ENCODE measurements around the gene PPP1R1B.
"Not testable (repeated sequence)": the region's sequence is repeated elsewhere in the genome, so short reads cannot be mapped to it uniquely, and the experiment has no call there.

PPP1R1B gene

DNA sequence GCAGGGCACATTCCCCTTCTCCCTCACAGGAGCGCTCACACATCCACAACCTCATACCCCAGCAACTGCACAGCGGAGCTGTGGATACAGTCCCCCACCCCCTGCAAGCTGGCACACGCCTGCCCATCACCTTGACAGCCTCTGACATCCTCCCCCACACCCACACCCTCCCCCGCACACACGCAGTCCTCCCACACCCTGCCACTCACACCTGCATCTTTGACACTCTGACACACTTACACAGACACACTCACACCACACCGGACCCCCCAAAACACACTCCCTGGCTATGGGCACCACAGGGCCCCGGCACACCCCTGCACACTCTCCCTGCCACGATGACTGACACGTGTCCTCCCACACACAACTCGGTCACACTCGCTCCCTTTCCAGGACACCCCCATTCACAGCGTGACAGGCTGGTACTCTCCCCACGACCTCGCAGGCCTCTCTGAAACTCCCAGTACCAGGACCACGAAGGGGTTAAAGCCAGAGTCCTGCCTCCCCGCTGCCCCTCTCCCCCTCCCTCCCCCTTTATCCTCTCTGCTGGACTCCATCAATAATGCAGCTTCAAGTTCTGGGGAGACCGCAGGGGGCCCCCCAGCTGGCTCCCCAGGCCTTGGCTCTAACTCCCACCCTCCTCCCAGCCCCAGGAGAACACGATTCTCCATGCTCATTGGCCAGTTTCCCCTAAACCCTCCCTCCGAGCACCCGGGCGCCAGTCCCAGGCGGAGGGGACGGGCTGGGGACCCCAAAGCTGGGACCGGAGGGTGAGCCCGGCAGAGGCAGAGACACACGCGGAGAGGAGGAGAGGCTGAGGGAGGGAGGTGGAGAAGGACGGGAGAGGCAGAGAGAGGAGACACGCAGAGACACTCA lies at the start of gene PPP1R1B:
PPP1R1B (plus strand) TSS at position 782 of the 876 bp plus-strand sequence. CDS start 441 bp downstream, outside the sequence.
- no peak for DNase-seq

DNA sequence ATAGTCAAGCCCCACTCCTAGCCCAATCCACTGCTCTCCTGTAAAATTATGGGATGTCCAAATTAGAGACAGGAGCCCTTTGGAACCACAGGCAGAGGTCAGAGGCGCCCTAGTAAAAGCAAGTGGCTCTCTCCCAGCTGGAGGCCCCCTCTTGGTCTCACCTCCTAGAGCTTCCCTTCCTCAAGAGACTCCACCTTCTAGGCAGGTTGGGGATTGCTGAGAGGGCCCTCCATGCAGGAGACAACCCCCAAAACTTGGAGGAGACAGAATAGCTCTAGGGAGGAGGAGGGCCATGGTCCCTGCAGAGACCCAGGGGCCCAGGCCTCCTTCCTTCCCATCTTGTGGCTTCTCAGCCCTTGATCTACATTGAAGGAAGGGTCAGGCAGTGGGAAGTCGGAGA lies 48.5 kb upstream of the PPP1R1B start:
- DNase-seq, result no peak

DNA sequence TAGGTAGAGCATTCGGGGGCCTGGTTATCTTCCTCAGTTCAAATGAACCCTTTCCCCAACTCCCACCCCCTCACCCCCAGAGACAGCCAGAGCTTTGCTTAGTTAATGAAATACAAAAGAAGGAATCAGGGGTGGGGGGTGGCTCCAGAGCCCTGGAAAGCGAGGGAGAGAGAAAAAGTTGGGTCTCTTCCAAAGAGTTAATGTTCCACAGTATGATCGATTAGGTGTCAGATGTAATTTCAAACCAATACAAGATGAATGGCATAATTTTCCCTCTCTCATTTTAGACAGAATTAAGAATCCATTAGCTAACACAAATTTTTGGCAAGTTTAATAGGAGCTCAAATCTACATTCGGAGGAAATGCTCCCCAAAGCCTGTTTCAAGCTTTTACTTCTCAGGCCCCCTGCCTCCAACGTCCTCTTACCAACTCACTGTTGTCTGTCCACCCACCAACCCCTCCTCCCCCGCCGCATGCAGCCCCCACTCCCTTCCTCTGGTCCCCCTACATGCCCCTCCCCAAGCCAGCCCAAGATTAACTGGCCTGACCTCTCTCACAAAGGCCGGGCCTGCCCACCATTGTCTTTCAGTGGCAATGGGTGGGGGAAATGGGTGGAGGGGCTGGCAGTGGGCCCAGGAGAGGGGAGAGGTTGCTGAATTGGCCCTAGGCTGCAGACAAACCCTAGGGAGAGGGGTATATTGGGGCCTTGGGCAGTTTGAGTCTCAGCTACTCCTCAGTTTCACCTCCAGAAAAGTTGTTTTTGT lies 47.3 kb upstream of the PPP1R1B start:
- DNase-seq, result no peak

DNA sequence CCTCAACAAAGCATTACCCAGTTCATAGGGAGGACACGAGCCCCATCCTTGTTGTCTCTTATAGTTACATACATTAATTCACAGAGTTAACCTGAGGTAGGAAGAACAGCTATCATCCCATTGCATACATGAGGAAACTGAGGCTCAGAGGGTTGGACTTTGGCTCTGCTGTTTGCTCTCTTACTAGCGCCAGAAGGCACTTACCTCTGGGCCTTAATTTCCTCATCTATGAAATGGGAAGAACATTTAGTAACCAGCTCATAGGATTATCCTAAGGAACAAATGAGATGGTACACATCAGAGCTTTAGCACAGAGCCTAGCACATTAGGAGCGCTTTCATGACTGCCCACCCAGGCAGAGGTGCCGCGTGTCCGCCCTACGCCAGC lies 46.7 kb upstream of the PPP1R1B start:
- DNase-seq, result no peak

DNA sequence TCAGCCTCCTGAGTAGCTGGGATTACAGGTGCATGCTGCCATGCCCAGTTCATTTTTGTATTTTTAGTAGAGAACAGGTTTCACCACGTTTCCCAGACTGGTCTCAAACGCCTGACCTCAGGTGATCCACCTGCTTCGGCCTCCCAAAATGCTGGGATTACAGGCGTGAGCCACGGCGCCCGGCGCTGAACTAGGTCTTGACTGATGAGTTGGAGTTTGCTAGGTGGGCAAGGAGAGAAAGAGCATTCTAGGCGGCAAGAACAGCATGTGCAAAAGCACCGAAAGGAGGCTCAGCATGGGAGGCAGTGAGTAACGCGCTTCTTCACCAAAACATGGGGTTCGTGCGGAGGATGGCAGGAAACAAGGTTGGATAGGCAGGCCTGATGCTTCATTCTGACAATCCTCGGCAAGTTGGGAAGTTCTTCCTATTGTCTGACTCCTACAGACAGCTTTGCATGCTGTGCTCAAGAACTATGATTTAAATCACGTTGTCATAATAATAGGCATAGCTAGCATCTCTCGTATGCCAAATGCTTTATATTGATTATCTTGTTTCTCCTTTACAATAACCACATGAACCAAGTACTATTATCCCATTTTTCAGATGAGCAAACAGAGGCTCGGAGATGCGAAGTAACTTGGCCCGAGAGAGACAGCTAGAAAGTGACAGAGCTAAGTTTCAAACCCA lies 45.5 kb upstream of the PPP1R1B start:
- no peak for DNase-seq

DNA sequence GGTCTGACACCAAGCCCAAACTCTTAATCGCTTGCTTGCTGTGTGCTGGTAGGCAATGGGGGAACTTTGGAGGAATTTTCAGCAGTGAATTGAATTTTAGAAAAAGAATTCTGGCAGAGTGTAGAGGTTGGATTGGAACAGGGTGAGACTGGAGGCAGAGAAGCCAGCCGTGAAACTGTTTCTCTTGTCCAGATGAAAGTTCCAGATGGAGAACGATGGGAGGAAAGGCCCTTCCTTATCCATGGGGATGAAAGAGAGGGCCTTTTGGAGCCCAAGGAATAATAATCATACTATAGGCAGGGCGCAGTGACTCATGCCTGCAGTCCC lies 45.0 kb upstream of the PPP1R1B start:
- no peak for DNase-seq

DNA sequence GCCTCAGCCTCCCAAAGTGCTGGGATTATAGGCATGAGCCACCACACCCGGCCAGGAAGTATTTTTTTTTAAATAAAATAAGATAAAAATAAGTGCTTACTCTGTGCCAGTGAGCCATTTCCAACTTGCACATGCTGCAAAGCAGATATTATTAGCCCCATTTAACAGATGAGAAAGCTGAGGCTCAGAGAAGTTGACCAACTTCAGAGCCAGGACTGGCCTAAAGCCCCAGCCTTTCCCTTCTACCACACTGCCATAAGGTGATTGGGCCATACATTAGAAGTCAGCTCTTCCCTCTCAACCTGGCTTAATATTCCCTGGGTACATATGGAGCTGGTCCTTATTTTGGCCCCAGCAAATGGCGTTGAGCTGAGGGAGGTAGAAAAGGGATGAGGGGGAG lies 44.1 kb upstream of the PPP1R1B start:
- DNase-seq, result no peak

DNA sequence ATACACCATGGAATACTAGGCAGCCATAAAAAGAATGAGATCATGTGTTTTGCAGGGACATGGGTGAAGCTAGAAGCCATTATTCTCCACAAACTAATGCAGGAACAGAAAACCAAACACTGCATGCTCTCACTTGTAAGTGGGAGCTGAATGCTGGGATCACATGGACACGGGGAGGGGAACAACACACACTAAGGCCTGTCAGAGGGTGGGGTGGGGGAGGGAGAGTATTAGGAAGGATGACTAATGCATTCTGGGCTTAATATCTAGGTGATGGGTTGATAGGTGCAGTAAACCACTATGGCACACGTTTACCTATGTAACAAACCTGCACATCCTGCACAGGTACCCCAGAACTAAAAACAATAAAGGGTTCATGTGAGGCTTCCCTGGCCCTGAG lies 36.6 kb upstream of the PPP1R1B start:
- DNase-seq, result not testable (repeated sequence)

DNA sequence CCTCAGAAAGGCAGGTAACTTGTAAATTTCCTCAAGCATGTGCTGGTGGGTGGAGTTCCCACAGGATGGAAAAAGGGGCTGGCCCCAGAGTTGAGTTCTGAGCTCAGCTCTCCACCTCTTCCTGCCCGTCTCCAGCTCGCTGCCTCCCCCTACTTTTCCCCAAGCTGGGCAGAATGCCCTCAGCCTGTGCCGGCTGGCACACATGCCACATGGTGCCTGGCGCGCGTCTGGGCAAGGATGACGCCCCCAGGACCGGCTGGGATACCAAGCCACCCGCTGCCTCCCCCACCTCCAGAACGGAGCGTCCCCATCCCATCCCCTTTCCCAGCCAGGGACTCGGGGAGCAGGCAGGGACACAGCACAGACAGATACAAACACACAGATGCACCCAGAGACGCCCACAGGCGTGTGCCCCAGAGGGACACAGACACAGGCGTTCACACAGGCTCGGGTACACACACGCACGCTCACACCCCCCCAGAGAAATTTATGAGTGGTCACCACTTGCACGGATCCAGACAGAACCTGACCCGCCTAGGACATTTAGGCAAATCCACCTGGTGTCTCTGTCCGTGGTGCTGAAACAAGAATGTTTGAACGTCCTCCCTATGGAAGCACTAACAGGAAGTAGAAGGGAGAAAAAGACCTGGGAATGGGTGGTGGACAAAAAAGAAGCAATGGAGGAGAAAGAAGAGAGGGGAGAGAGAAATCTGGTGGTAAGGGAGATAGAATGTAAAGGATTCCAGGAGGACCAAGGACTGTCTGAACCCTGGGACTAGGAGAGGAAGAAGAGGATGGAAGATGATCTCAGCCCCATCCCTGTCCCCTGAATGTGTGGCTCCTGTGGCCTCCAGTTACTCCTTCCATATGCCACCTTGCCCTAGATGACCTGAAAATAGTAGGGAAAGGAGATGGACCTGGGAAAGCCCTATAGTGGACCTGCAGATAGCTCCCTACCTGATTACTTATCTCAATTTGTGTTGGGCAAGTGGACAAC lies 34.5 kb upstream of the PPP1R1B start:
- DNase-seq, result no peak

DNA sequence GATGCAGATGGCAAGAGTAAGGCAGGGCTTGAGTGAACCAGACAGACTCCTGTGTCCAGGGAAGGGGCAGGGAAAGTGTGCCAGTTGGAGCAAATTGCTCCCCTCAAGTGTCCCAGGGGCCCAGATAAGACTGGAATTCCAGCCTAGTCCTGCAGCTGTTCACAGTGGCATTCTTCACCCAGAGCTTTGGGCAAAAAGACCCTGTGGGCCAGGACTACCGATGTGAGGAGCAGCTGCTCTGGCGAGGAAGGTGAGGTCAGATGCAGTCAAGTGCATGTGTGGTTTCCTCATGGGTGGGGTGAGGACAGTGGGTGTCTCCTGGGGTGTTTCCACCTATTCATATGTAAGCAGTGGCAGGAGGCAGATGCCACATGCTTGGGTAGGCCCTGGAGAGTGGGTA lies 33.4 kb upstream of the PPP1R1B start:
- no peak for DNase-seq

DNA sequence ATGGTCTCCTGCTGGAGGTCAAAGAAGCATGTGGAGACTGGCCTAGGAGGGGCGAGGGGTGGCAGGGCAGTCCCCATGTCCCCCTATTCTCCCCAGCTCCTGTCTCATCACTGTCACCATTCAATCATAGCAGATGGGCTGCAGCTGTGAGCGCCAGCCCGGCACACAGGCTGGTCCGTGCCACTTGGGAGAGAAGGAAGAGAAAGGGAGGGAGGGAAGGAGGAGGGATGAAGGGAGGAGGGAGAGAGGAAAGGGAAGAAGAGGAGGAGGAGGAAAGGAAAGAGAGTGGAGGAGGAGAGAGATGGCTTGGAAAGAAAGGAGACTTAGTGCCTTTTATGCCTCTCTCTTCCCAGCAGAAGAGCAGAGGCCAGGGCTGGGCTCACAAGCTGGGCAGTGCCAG lies 31.5 kb upstream of the PPP1R1B start:
- no peak for DNase-seq

DNA sequence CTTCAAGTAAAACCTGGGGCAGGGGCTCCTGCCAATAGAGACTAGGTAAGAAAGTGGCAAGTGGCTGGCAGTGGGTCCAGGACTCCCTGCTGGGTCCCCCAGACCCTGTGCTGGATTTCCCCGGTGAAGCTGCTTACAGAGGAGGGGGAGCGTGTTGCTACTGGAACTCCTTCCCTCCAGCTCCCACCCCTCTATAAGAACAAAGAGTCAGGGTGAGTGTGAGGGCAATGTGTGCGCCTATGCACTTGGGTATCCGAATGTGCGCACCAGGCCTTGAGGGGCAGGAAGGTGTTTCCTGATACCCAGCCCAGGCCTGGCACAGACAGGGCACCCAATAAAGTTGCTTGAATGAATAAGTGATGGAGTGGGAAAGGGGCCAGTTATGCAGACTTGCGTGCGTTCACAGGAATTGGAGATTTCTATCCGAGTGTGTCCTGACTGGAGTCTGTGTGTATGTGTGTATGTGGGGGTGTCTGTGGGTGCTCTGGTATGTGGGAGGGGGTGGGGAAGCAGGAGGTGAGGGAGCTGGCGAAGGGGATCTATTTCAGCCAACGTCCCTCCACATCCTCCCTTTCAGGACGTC lies 30.7 kb upstream of the PPP1R1B start:
- DNase-seq, result no peak

DNA sequence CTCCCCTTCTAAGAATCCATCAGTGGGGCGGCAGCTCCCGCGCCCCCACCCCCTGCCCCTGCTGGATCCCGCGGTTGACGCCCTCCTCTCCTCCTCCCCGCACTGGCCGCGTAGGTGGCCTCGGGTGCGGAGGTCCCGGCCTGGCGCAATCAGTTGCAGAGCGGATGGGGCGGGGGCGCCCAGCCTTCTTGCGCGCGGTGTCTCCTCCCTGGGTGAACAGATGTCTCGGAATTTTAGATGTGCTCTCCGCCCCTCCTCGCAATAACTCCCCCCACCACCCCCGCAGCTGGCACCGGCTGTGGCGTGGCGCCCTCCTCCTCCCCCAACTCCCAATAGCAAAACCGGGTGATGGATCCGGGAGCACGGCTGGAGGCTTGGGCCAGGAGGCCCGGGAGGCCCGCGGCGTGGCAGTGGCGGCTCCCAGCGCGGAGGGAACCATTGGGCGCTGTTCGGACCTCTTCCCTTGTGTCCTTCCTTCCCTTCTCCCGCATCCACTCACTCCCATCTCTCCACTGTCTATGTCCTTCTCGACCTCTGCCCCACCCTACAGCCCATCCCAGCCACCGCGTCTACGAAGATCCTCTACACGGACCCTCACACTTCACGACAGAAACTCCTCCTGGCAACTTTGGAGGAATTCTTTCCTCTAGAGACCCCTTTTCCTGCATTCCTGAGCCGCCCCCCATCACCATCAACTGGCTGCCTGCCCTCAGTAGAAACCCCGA lies 30.0 kb upstream of the PPP1R1B start:
- no peak for DNase-seq

DNA sequence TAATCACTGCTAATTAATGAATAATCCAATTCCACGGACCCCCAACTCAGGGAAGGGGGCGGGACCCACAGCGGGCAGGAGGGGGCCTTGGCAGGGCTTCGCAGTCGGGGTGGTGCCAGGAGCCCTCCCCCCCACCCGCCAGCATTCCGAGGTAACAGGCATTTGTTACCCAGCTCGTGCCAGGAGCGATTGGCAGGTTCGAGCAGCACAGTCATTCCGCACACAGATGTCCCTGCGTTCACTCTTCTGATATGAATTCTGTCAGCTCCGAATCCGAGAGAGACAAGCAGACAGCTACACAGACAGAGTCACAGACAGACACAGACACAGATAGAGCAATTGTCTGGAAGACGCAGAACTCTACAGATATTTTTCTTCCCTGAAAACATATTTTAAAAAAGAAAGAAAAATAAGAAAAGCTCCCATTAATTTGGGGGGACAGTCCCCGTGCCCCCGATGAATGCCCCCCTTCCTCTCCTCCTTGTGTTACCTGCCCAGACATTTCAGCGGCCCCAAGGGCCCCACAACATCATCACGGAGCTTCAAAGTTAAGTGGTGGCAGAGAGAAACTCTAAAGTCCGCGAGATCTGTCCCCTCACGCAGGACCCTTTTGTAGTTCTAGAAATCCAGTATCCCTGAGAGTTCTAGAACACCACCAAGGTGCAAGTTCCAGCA lies 29.2 kb upstream of the PPP1R1B start:
- no peak for DNase-seq

DNA sequence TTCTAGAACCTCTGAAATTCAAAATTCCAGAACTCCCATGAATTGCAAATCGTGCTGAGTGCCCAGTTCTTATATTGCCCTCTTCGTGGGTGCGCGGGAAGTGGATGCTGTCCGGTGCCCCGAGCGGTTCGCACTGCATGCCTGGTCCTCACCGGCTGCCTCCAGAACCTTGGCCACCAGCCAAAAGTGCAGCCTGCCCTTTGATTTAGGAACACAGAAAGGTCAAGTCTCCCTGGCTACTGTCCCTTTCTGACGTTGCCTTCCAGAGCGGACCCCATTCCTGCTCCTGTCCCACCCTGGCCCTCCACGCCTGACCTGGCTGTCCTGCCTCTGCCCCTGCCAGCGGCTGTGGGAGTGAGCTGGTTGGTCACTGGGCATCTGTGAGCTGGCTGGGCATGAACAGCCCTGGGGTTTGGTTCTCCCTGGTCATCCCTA lies 28.7 kb upstream of the PPP1R1B start:
- DNase-seq, result no peak

DNA sequence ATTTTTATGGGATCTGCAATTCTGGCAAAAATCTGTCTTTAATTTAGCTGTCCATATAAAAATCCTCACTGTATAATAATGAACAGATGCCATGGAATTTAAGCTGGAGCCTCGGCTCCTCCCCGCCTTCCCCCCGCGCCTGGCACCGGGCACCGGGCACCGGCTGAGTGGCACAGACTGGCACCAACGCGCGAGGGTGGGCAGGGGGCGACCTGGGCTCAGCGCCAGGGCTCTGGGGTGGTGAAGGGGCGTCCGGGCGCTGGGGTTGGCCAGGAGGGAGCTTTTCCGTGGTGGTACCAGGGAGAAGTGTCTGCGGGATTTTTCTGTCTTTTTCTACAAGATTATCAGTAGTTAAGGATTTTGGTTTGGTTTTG lies 28.1 kb upstream of the PPP1R1B start:
- DNase-seq, result no peak

DNA sequence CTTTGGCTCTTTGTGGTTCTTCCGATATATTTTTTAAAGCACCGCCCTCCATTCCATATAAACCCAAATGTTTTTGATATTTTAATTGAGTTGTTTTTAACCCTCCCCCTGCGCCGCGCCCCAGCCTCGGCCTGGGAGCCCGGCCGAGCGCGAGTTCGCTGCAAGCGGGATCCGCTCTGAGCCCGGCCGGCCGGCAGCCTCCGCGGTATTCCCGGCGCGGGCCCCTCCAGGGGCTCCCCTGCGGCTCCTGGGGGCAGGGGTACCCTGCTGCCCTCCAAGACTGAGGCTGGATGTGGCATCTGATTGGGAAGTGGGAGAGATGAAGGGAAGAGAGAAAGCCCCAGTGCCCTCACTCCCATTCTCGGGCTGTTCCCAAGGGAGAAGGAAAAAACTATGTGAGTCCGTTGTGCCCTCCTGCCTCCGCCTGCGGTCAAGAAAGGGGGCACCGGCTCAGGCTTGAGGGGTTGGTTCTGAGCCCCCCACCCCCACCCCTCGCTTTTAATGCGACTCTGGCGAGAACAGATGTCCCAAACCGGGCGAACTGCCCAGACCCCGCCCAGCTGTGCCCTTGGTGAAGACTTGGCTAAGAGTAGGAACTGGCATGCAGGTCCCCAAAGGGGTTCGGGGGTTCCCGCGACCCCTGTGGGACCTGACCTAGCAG lies 27.6 kb upstream of the PPP1R1B start:
- no peak for DNase-seq

DNA sequence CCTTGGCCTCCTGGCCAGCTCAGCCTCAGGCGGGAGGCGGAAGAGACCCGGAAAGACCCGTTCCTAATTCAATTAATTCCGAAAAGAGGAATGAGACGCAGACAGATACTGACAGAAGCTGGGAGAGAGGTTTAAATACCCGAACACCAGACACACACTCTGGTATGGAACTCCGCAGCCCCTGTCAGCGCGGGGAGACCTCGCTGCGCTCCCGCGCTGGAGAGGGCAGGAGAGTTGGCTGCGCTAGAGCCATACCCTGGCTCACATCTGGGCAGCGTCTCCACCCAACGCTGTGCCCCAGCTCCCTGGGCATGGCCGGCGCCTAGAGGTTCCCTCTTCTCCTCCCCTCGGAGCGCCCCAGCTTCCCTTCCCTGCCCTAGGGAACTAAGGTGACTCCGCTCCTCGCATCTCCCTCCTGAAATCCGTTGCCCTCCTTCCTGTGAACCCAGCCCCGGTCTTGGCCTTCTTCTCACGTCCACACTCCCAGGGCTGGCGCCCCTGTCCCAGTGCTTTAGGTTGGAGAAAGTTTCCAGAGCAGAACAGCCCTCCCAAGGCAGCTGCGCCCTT lies 27.0 kb upstream of the PPP1R1B start:
- no peak for DNase-seq

DNA sequence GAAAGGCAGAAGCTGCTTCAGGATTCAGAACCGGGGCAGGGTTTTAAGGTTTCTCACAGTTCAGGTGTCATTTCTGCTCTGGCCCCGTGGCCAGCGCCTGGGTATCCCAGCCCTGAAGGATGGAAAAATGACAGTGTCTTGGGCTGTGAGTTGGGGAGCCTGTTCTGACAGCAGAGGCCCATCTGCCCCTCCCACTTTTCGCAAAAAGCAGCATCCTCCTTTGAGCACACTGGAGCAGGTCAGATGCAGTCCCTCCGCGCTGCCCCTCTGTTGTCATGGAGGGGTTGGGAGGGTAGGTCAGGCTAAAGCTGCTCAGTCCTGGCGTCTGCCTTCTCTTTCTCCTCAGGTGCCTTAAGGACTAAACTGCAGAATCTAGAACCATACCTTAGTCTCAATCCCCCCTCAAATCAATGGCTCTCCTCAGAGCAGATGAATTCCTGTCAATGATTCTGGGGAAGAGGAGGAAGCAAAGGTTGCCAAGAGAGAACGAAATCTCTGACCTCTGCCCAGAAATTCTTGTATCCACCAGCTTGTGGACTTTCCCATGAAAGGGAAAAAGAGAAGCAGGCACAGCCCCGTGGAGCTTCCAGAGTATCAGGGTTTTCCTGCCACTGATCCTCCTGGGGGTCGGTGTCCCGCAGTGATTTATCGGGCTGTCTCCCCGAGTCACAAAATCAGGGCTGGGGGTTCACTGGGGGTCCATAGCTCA lies 26.3 kb upstream of the PPP1R1B start:
- DNase-seq, result no peak
